Erythroblast (primary cell): ENCODE data around the gene SLC37A2.

Experiments used
- GATA1 ChIP-seq: IDR thresholded peaks from 2 replicates; pipeline ENCODE4 v1.6.1; 2011; ENCODE audit warnings: low read depth, mild to moderate bottlenecking, control low read depth, low read length, moderate library complexity
- POLR2A ChIP-seq: IDR thresholded peaks from 2 replicates; pipeline ENCODE4 v1.6.1; 2011; ENCODE audit warnings: mild to moderate bottlenecking, low read length

DNA sequence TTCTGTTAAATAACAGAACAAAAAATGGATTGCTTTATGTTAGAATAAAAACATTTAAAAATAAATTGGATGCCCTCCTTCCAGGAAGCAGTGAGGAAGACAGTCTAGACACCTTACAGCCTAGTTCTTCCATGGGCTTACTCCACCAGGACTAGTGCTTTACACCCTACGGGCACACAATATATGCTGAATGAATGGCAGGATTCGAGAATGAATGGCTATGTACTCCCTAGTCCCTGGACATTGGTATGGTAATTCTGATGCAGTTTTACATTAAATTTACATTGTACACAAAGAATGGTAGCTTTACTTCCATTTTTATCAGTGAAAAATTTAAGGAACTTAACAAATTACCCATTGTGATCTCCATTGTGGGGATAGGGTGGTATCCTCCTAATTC lies 31.6 kb downstream of the SLC37A2 start:
- TF ChIP-seq POLR2A, result no peak
- TF ChIP-seq GATA1, result no peak
